DMS53 treated with DMSO at 0.1 percent for 48 hours (cell line): ENCODE data around the gene KRTAP10-7.

Experiments
- DNase-seq: peaks from one replicate; lab custom pipeline; 2025; ENCODE audit not compliant: unreplicated experiment; lab: John Stamatoyannopoulos, UW

The KRTAP10-7 gene

GRCh38 chr21:44650973-44651675 lies 50.7 kb downstream of the KRTAP10-7 start:
- no peak for DNase-seq
